Nephron (organoid): Measurements from ENCODE around the gene RAB42.
A peak's percentile ranks its signal among the peaks of the same experiment; 100 is the strongest.
"Not testable (repeated sequence)": the region's sequence is repeated elsewhere in the genome, so short reads cannot be mapped to it uniquely, and the experiment has no call there.

Source experiments
- H3K27ac Mint-ChIP-seq, 3 experiments: 2 replicates each; pipeline ENCODE4 v1.8.0; 2020; ENCODE audit warnings: mixed read lengths in 3 of 3, mild to moderate bottlenecking in 2 of 3, moderate library complexity in 1 of 3
- H3K27me3 Mint-ChIP-seq: 2 replicates; pipeline ENCODE4 v1.8.0; 2021; ENCODE audit warnings: low read depth, mild to moderate bottlenecking, moderate library complexity, mixed read lengths
- H3K36me3 Mint-ChIP-seq: 2 replicates; pipeline ENCODE4 v1.8.0; 2020; ENCODE audit warnings: low read depth, mixed read lengths
- H3K4me1 Mint-ChIP-seq: 2 replicates; pipeline ENCODE4 v1.8.0; 2020; ENCODE audit warnings: mixed read lengths
- H3K4me3 Mint-ChIP-seq, 3 experiments: 2 replicates each; pipeline ENCODE4 v1.8.0; 2020; ENCODE audit warnings: mild to moderate bottlenecking in 3 of 3, mixed read lengths in 3 of 3, moderate library complexity in 2 of 3
- H3K9me3 Mint-ChIP-seq: 2 replicates; pipeline ENCODE4 v1.8.0; 2020; ENCODE audit warnings: mixed read lengths
- CTCF ChIP-seq, 3 experiments: fragments of 200-600 bp; sonication (generic); IDR thresholded peaks; one replicate each; pipeline ENCODE4 v1.5.0; 2021; ENCODE audit warnings: antibody characterized with exemption in 3 of 3; ENCODE audit not compliant: unreplicated experiment in 3 of 3

The RAB42 gene

DNA sequence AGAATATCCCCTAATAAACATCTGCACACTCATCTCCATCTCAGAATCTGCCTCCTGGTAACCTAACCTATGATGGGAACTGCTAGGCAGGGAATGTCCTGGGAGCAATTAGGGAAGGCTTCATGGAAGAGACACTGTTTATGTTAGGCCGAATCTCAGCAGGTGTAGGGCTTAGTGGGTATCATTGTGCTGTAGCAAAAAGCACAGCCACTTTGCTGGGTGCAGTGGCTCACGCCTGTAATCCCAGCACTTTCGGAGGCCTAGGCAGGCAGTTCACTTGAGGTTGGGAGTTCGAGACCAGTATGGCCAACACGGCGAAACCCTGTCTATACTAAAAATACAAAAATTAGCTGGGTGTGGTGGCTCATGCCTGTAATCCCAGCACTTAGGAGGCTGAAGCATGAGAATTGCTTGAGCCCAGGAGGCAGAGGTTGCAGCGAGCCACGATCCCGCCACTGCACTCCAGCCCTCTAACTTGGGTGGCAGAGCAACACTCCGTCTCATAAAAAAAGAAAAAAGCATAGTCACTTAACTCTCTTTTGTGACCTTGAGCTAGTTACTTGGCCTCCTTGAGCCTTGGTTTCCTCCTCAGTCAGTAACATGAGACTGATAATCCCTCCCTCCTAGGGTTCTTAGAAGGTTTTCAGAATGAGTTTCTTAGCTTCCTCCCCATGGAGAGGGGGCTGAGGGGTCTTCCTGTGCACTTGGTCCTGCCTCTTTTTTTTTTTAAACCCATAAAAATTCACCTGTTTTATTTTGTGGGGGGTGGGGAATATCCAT is 3.5 kb downstream of the RAB42 start:
- peaks cover 6% of the 10 kb centered on the region for H3K27me3 Mint-ChIP-seq

DNA sequence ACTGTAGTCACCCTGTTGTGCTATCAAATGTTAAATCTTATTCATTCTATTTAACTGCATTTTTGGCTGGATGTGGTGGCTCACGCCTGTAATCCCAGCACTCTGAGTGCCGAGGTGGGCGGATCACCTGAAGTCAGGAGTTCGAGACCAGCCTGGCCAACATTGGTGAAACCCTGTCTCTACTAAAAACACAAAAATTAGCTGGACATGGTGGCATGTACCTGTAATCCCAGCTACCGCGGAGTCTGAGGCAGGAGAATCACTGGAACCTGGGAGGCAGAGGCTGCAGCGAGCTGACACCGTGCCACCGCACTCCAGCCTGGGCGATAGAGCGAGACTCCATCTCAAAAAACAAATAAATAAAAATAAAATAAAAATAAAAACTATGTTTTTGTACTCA is 4.2 kb downstream of the RAB42 start:
- H3K36me3 Mint-ChIP-seq, H3K4me3 Mint-ChIP-seq, H3K27me3 Mint-ChIP-seq: not testable (repeated sequence)

More for the DNA sequence above, 3.5 kb downstream of the RAB42 start:
- Mint-ChIP-seq H3K4me1 (peaks cover 10% of the 10 kb centered on the region), H3K27ac (no peak overlapping the region), H3K4me3 (peak overlapping the region in 1 of 3 experiments; percentile 67), H3K9me3 (no peaks in the 10 kb centered on the region), H3K36me3 (no peaks in the 10 kb centered on the region)
- no peak for TF ChIP-seq CTCF (IDR thresholded peaks at IDR 0.05; ENCODE audit: unreplicated experiment in 3 of 3)

DNA sequence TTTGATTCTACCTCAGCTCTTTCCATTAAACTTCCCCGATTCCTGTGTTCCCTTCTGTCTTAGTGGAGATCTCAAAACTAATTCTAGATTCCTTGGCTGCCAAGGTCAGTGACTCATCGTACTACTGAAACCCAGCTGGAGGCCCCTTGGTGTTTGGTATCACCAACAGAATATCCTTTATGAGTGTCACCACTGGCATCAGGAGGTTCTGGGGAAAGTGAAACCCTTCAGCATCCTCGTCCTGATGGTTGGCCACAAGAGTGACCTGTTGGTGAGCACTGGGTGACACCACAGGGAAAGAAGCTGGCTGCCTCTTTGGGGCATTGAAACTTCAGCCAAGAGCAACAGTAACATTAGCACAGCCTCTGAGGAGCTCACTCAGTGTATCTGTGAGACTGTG is 9.6 kb downstream of the RAB42 start:
- H3K4me3 Mint-ChIP-seq: no peak overlapping the region
- peaks cover 8% of the 10 kb centered on the region for H3K36me3 Mint-ChIP-seq
- no peaks in the 10 kb centered on the region for H3K9me3 Mint-ChIP-seq
- peaks cover 4% of the 10 kb centered on the region for H3K4me1 Mint-ChIP-seq
- H3K27me3 Mint-ChIP-seq: no peaks in the 10 kb centered on the region
- H3K27ac Mint-ChIP-seq: no peak overlapping the region
- no peak for TF ChIP-seq CTCF (IDR thresholded peaks at IDR 0.05; ENCODE audit: unreplicated experiment in 3 of 3)

More for the DNA sequence above, 4.2 kb downstream of the RAB42 start:
- H3K4me1 Mint-ChIP-seq, H3K27ac Mint-ChIP-seq, H3K9me3 Mint-ChIP-seq: not testable (repeated sequence)

GRCh38 chr1:28602536-28603439 is 10.7 kb downstream of the RAB42 start:
- H3K27me3 Mint-ChIP-seq: no peaks in the 10 kb centered on the region
- peak; percentile 71 to 77 (median 76) for TF ChIP-seq CTCF (IDR thresholded peaks at IDR 0.05; ENCODE audit: unreplicated experiment in 3 of 3)
- peaks cover 8% of the 10 kb centered on the region for H3K36me3 Mint-ChIP-seq
- H3K4me3 Mint-ChIP-seq: no peak overlapping the region
- peaks cover 4% of the 10 kb centered on the region for H3K4me1 Mint-ChIP-seq
- H3K9me3 Mint-ChIP-seq: no peaks in the 10 kb centered on the region
- H3K27ac Mint-ChIP-seq: peak overlapping the region in 1 of 3 experiments; percentile 26

DNA sequence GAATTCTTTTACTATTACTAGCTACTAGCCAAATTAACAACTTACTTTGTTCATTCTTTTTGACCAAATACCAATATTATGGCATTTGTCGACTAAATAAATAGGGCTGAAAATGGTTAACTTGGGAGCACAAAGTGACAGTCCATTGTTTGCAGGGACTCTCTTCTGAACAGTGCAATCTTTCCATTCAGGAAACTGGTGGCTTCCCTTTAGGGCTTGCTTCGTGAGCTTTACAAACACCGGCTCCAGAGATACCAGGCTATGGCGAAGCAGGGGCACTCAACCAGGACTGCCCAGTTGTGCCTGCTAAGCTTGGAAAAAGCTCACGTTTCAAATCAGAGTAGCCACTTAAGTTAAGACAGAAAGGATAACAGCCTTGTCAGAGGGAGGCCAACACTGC is 12.3 kb downstream of the RAB42 start:
- no peaks in the 10 kb centered on the region for H3K27me3 Mint-ChIP-seq
- peaks cover 4% of the 10 kb centered on the region for H3K4me1 Mint-ChIP-seq
- H3K9me3 Mint-ChIP-seq: no peaks in the 10 kb centered on the region
- no peak overlapping the region for H3K4me3 Mint-ChIP-seq
- H3K27ac Mint-ChIP-seq: no peak overlapping the region
- H3K36me3 Mint-ChIP-seq: peaks cover 8% of the 10 kb centered on the region
- no peak for TF ChIP-seq CTCF (IDR thresholded peaks at IDR 0.05; ENCODE audit: unreplicated experiment in 3 of 3)

DNA sequence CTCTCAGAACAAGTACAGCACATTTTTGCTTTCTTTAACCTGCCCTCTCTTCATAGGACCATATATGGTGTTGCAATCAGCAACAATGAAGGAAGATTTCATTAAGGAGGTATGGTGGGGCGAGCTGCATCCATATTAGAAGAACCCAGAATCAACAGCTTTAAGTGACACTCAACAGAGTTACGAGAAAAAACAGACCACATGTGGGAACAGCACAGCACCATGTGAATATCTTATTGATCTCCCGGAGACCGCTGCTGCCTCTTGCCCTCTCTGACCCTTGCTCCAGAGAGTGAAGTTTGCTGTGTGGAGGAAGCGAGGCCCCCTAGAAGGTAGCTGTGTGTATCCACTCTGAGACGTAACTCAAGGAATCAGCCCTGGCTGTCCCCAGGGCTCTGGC is 12.9 kb downstream of the RAB42 start:
- Mint-ChIP-seq H3K27ac (no peak overlapping the region), H3K4me1 (peaks cover 4% of the 10 kb centered on the region), H3K4me3 (no peak overlapping the region)

More for the DNA sequence above, 12.9 kb downstream of the RAB42 start:
- no peaks in the 10 kb centered on the region for H3K9me3 Mint-ChIP-seq
- no peaks in the 10 kb centered on the region for H3K27me3 Mint-ChIP-seq
- H3K36me3 Mint-ChIP-seq: peaks cover 13% of the 10 kb centered on the region
- TF ChIP-seq CTCF (IDR thresholded peaks at IDR 0.05; ENCODE audit: unreplicated experiment in 3 of 3): no peak
